Activated CD8-positive, alpha-beta memory T cell treated with anti-CD3 and anti-CD28 coated beads, Interleukin-2, amount 50 U/mL, for 4 hours (primary cell): ENCODE results near the gene STK11.
"Not testable (repeated sequence)": the region's sequence is repeated elsewhere in the genome, so short reads cannot be mapped to it uniquely, and the experiment has no call there.

Experiments used
- DNase-seq: peaks from one replicate; pipeline ENCODE4 v3.0.0-alpha.2; 2020

Gene STK11

GRCh38 chr19:1169411-1169791 is 36.2 kb upstream of the STK11 start:
- DNase-seq: no peak

- no peak for DNase-seq
Observed at GRCh38 chr19:1169921-1170885, 35.4 kb upstream of the STK11 start.

GRCh38 chr19:1170938-1171754 is 34.4 kb upstream of the STK11 start:
- DNase-seq: no peak

- DNase-seq: no peak
Observed at GRCh38 chr19:1171755-1172352, 33.7 kb upstream of the STK11 start.

GRCh38 chr19:1172353-1173158 is 33.0 kb upstream of the STK11 start:
- DNase-seq: no peak

GRCh38 chr19:1173159-1173844 is 32.3 kb upstream of the STK11 start:
- no peak for DNase-seq

- DNase-seq: peak; percentile 90
Observed at GRCh38 chr19:1173845-1174809, 31.5 kb upstream of the STK11 start, which contains the start of gene SBNO2. TSS of gene SBNO2 (minus strand) at chr19:1174268. CDS start at chr19:1154276, 19,992 bp downstream.

GRCh38 chr19:1177322-1178114 is 28.1 kb upstream of the STK11 start:
- DNase-seq: no peak

- no peak for DNase-seq
Observed at GRCh38 chr19:1181606-1182005, 24.0 kb upstream of the STK11 start.

GRCh38 chr19:1182068-1182467 is 23.5 kb upstream of the STK11 start:
- no peak for DNase-seq

- DNase-seq: no peak
Observed at GRCh38 chr19:1182727-1183126, 22.9 kb upstream of the STK11 start.

GRCh38 chr19:1183543-1184172 is 21.9 kb upstream of the STK11 start:
- DNase-seq: no peak

- DNase-seq: peak; percentile 52
Observed at GRCh38 chr19:1189419-1189818, 16.2 kb upstream of the STK11 start.

- DNase-seq: no peak
Observed at GRCh38 chr19:1199531-1199930, 6.0 kb upstream of the STK11 start.

GRCh38 chr19:1200614-1201013 is 5.0 kb upstream of the STK11 start:
- DNase-seq: not testable (repeated sequence)

GRCh38 chr19:1206150-1206863 is 729 bp downstream of the STK11 start:
- DNase-seq: no peak

GRCh38 chr19:1206864-1207450 is 1.4 kb downstream of the STK11 start:
- no peak for DNase-seq

GRCh38 chr19:1208830-1209229 is 3.3 kb downstream of the STK11 start:
- not testable (repeated sequence) for DNase-seq
